ENCODE results near the gene CTAGE1. TPM values are rescaled to one million over a fixed set of nuclear protein-coding genes. Genes with fewer than 3 reads are reported as not detected.
A peak's percentile ranks its signal among the peaks of the same experiment; 100 is the strongest.
"Not testable (repeated sequence)": the region's sequence is repeated elsewhere in the genome, so short reads cannot be mapped to it uniquely, and the experiment has no call there.

Gene CTAGE1
- total RNA-seq, 1 donor from 2014 or later: not detected

- H3K27me3 ChIP-seq (ENCODE audit: low read depth): no peaks in the 10 kb centered on the region
- no peak overlapping the region for H3K27ac ChIP-seq (replicated peaks)
- no peak for DNase-seq
- intact Hi-C loops (cut with micrococcal nuclease): no loop called here
- H3K4me3 ChIP-seq: no peak overlapping the region
- H3K36me3 ChIP-seq: no peaks in the 10 kb centered on the region
- peaks cover 4% of the 10 kb centered on the region for H3K4me1 ChIP-seq
- TF ChIP-seq, protein P1, sequence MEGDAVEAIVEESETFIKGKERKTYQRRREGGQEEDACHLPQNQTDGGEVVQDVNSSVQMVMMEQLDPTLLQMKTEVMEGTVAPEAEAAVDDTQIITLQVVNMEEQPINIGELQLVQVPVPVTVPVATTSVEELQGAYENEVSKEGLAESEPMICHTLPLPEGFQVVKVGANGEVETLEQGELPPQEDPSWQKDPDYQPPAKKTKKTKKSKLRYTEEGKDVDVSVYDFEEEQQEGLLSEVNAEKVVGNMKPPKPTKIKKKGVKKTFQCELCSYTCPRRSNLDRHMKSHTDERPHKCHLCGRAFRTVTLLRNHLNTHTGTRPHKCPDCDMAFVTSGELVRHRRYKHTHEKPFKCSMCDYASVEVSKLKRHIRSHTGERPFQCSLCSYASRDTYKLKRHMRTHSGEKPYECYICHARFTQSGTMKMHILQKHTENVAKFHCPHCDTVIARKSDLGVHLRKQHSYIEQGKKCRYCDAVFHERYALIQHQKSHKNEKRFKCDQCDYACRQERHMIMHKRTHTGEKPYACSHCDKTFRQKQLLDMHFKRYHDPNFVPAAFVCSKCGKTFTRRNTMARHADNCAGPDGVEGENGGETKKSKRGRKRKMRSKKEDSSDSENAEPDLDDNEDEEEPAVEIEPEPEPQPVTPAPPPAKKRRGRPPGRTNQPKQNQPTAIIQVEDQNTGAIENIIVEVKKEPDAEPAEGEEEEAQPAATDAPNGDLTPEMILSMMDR (IDR thresholded peaks at IDR 0.05; ENCODE audit: borderline replicate concordance): no peak
- peaks cover 25% of the 10 kb centered on the region for H3K9me3 ChIP-seq (replicated peaks)
These were observed 12.6 kb downstream of the CTAGE1 start for GRCh38 chr18:22405142-22405541.

- peaks cover 16% of the 10 kb centered on the region for H3K4me1 ChIP-seq
- intact Hi-C loops (cut with micrococcal nuclease): no loop called here
- no peak overlapping the region for H3K27ac ChIP-seq (replicated peaks)
- TF ChIP-seq, protein P1 (IDR thresholded peaks at IDR 0.05; ENCODE audit: borderline replicate concordance): no peak
- H3K4me3 ChIP-seq: no peak overlapping the region
- no peaks in the 10 kb centered on the region for H3K27me3 ChIP-seq (ENCODE audit: low read depth)
- peaks cover 25% of the 10 kb centered on the region for H3K9me3 ChIP-seq (replicated peaks)
- no peak for DNase-seq
- no peaks in the 10 kb centered on the region for H3K36me3 ChIP-seq
These were observed 13.8 kb downstream of the CTAGE1 start for GRCh38 chr18:22403950-22404349.

DNA sequence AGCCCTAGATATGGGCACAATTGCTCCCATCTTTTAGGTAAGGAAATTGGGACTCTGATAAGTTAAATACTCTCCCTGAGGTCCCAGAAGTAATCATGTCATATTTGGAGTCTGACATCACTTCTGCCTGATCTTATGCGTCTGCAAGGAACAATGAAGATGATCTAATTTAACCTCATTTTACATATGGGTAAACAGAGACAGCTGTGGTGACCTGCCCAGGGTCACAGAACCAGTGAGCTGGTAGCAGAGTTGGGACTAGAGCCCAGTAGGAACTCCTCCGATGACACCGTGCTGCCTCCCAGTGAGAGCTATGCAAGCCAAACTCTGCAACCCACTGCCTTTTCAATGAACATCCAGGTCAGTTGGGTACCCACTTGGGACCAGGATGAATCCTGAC lies 17.8 kb downstream of the CTAGE1 start:
- no peak for DNase-seq
- H3K36me3 ChIP-seq: no peaks in the 10 kb centered on the region
- H3K27me3 ChIP-seq (ENCODE audit: low read depth): no peaks in the 10 kb centered on the region
- intact Hi-C loops (cut with micrococcal nuclease): no loop called here
- TF ChIP-seq, protein P1 (IDR thresholded peaks at IDR 0.05; ENCODE audit: borderline replicate concordance): peak; percentile 21
- peaks cover 9% of the 10 kb centered on the region for H3K9me3 ChIP-seq (replicated peaks)
- no peak overlapping the region for H3K4me3 ChIP-seq
- H3K27ac ChIP-seq (replicated peaks): peak overlapping the region; percentile 46
- peaks cover 27% of the 10 kb centered on the region for H3K4me1 ChIP-seq

DNA sequence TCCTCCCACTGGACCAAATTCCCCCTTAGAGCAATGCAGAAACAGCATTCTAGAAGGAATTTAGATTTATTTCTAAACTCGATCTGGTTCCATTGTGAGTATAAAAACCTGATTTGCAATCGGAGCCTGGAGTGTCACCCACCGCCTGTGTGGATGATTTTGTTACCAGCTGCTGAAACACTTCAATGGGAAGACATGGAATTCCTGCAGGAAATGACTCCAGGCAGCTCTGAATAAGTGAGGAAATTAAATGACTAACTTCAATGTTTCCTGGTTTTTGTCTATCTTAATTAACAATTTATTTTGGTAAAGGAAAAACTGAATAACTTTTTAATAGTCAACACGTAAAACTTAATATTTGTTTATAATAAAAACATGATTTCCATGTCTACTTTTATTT lies 19.3 kb downstream of the CTAGE1 start:
- peak overlapping the region; percentile 17 for H3K4me3 ChIP-seq
- peaks cover 27% of the 10 kb centered on the region for H3K4me1 ChIP-seq
- intact Hi-C loops (cut with micrococcal nuclease): no loop called here
- no peaks in the 10 kb centered on the region for H3K36me3 ChIP-seq
- H3K9me3 ChIP-seq (replicated peaks): no peaks in the 10 kb centered on the region
- TF ChIP-seq, protein P1 (IDR thresholded peaks at IDR 0.05; ENCODE audit: borderline replicate concordance): no peak
- H3K27ac ChIP-seq (replicated peaks): peak overlapping the region; percentile 46
- no peaks in the 10 kb centered on the region for H3K27me3 ChIP-seq (ENCODE audit: low read depth)
- DNase-seq: no peak

DNA sequence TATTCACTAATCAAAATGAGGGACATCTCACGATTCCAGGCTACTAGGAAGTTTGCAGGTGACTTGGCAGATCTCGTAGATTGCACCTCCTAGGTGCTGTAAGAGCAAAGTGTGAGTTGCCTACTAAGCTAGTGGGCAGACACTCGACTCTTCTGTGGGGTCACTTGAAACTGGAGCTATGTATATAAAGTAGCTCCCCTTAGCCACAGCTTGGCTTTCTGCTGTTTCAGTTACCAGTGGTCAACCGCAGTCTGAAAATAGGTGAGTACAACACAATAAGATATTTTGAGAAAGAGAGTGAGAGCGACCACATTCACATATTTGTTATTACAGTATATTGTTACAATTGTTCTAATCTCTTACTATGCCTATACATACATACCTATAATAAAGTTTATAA lies 23.3 kb downstream of the CTAGE1 start:
- H3K4me1 ChIP-seq: peaks cover 21% of the 10 kb centered on the region
- TF ChIP-seq, protein P1 (IDR thresholded peaks at IDR 0.05; ENCODE audit: borderline replicate concordance): no peak
- no peaks in the 10 kb centered on the region for H3K27me3 ChIP-seq (ENCODE audit: low read depth)
- intact Hi-C loops (cut with micrococcal nuclease): no loop called here
- no peaks in the 10 kb centered on the region for H3K36me3 ChIP-seq
- H3K27ac ChIP-seq (replicated peaks): no peak overlapping the region
- DNase-seq: no peak
- H3K4me3 ChIP-seq: no peak overlapping the region
- no peaks in the 10 kb centered on the region for H3K9me3 ChIP-seq (replicated peaks)

DNA sequence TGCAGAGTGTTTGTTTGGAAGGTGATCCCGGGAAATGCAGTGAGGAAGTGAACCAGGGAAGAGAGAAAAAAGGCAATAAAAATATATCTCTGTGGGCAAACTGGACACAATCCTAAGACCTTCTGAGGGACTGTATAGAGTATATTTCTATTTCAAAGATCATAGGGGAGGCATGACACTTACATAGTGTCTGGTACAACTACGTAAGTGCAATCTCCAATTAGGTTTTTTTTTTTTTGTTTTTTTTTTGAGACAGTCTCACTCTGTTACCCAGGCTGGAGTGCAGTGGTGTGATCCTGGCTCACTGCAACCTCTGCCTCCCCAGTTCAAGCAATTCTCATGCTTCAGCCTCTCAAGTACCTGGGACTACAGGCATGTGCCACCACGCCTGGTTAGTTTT lies 24.6 kb downstream of the CTAGE1 start:
- H3K9me3 ChIP-seq (replicated peaks); H3K27me3 ChIP-seq (ENCODE audit: low read depth); DNase-seq; H3K36me3 ChIP-seq; H3K4me3 ChIP-seq; intact Hi-C loops (cut with micrococcal nuclease); H3K27ac ChIP-seq (replicated peaks): not testable (repeated sequence)
- peaks cover 10% of the 10 kb centered on the region for H3K4me1 ChIP-seq
